ENCODE data around the gene L1CAM. TPM values are rescaled to one million over a fixed set of nuclear protein-coding genes. Genes with fewer than 3 reads are reported as not detected.

Gene L1CAM
- total RNA-seq, 3 donors from 2014 or later (not counting 1 experiment from before 2014, with no cell fraction given): 0.23 to 0.98 TPM; not detected in 1

GRCh38 chrX:153909024-153909979, 23.3 kb upstream of the L1CAM start:
- ATAC-seq: no peak
- intact Hi-C loops (cut with micrococcal nuclease): loop anchor here (5.0 kb wide), 1 partner anchor 92 kb away; no protein-coding TSS in a partner anchor
- Histone ChIP-seq H3K4me1 (ENCODE audit: control insufficient read depth, insufficient read depth, low read length) (peaks cover 32% of the 10 kb centered on the region), H3K9me3 (ENCODE audit: control insufficient read depth, insufficient read depth, low read length) (no peaks in the 10 kb centered on the region), H3K4me3 (ENCODE audit: low read length) (no peak overlapping the region), H3K27me3 (ENCODE audit: control insufficient read depth, insufficient read depth, low read length) (no peaks in the 10 kb centered on the region), H3K27ac (ENCODE audit: low read length) (no peak overlapping the region), H3K36me3 (ENCODE audit: control insufficient read depth, insufficient read depth, low read length) (peaks cover 51% of the 10 kb centered on the region)
- H3K27ac Mint-ChIP-seq: no peak overlapping the region
- no peak overlapping the region for H3K4me3 Mint-ChIP-seq
- no peak for DNase-seq
- H3K36me3 Mint-ChIP-seq: no peaks in the 10 kb centered on the region
- peaks cover 15 to 29% of the 10 kb centered on the region in 2 donors for H3K4me1 Mint-ChIP-seq
- H3K9me3 Mint-ChIP-seq: no peaks in the 10 kb centered on the region
- TF ChIP-seq CTCF (IDR thresholded peaks at IDR 0.05): no peak
- WGBS (ENCODE audit: insufficient coverage): 95% methylated on average over 37 of the region's 37 CpGs
- H3K27me3 Mint-ChIP-seq (ENCODE audit: low read depth in 2 of 2): no peaks in the 10 kb centered on the region

DNA sequence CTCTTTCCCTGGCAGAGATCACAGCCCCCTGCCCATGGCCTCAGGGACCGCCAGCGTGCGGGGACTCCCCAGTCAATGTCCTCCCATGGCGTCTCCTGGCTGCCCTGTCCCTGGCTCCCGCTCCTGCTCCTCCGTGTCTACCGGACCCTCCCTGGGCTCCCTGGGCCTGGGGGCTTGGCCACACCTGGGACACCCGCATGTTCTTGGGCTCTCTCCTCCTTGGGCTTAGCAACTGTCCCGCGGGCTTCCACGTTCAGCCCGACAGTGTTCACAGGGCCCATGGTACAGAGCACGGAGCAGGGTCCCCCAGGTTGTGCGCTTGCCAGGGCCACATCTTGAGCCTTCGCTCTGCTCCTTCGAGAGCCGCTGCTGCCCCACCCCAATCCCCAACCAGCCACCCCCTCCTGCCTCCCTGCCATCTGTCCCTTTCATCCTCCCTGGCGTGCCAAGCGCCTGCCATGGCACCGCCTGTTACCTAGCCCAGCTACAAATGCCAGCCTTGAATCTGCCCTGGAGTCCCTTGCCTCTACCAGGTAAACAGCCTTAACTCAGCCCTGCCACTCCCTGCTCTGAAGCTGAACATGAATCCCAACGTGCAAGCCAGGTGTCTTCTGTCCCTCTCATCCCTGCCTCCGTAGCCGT, 22.4 kb upstream of the L1CAM start:
- Histone ChIP-seq H3K9me3 (ENCODE audit: control insufficient read depth, insufficient read depth, low read length) (no peaks in the 10 kb centered on the region), H3K27ac (ENCODE audit: low read length) (no peak overlapping the region), H3K36me3 (ENCODE audit: control insufficient read depth, insufficient read depth, low read length) (peaks cover 42% of the 10 kb centered on the region), H3K4me3 (ENCODE audit: low read length) (no peak overlapping the region), H3K27me3 (ENCODE audit: control insufficient read depth, insufficient read depth, low read length) (no peaks in the 10 kb centered on the region), H3K4me1 (ENCODE audit: control insufficient read depth, insufficient read depth, low read length) (peaks cover 41% of the 10 kb centered on the region)
- Mint-ChIP-seq H3K27me3 (ENCODE audit: low read depth in 2 of 2) (no peaks in the 10 kb centered on the region), H3K27ac (peak overlapping the region in 1 of 2 donors; percentile 67), H3K4me1 (peaks cover 15 to 37% of the 10 kb centered on the region in 2 donors), H3K9me3 (no peaks in the 10 kb centered on the region), H3K36me3 (no peaks in the 10 kb centered on the region), H3K4me3 (no peak overlapping the region)
- intact Hi-C loops (cut with micrococcal nuclease): loop anchor here (5.0 kb wide), 1 partner anchor 91 kb away; no protein-coding TSS in a partner anchor
- TF ChIP-seq CTCF (IDR thresholded peaks at IDR 0.05): no peak
- ATAC-seq: no peak
- no peak for DNase-seq
- WGBS (ENCODE audit: insufficient coverage): 95% methylated on average over 23 of the region's 23 CpGs

DNA sequence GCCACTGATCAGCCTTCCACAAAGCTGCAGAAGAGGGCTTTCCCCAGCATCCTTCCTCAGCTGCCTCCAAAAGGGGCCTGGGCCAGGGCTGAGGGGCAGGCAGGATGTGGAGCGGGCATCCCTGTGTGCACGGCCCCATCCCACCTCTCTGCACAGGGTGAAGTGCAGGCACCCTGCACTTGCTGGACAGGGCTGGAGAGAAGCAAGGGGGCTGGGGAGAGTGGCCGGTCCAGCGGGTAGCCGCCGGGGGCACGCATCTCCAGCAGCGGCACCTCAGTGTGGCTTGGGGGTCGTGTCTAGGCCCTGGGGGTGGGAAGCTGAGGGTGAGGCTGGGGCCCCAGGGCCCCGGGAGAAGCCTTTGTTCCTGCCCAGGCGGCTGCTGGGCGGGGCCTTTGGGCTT, 21.5 kb upstream of the L1CAM start:
- H3K27me3 ChIP-seq (ENCODE audit: control insufficient read depth, insufficient read depth, low read length): no peaks in the 10 kb centered on the region
- no peak for TF ChIP-seq CTCF (IDR thresholded peaks at IDR 0.05)
- H3K27ac ChIP-seq (ENCODE audit: low read length): no peak overlapping the region
- Mint-ChIP-seq H3K4me3 (no peak overlapping the region), H3K9me3 (no peaks in the 10 kb centered on the region), H3K27ac (peak overlapping the region in 1 of 2 donors; percentile 89), H3K36me3 (no peaks in the 10 kb centered on the region), H3K4me1 (peaks cover 15 to 45% of the 10 kb centered on the region in 2 donors), H3K27me3 (ENCODE audit: low read depth in 2 of 2) (no peaks in the 10 kb centered on the region)
- H3K4me3 ChIP-seq (ENCODE audit: low read length): no peak overlapping the region
- intact Hi-C loops (cut with micrococcal nuclease): loop anchor here (2.0 to 5.0 kb wide), 2 partner anchors 19 to 90 kb away; partner anchors contain the start of gene ARHGAP4
- ATAC-seq (no peak), DNase-seq (no peak)
- H3K36me3 ChIP-seq (ENCODE audit: control insufficient read depth, insufficient read depth, low read length): peaks cover 33% of the 10 kb centered on the region
- no peaks in the 10 kb centered on the region for H3K9me3 ChIP-seq (ENCODE audit: control insufficient read depth, insufficient read depth, low read length)
- whole genome bisulfite sequencing (ENCODE audit: insufficient coverage): 91% methylated on average over 12 of the region's 12 CpGs
- H3K4me1 ChIP-seq (ENCODE audit: control insufficient read depth, insufficient read depth, low read length): peaks cover 50% of the 10 kb centered on the region

Data from natural killer cell (primary cell).